MG63 (cell line): ENCODE data around the gene RIC8A. TPM values are rescaled to one million over a fixed set of nuclear protein-coding genes. Genes with fewer than 3 reads are reported as not detected.
"Not testable (repeated sequence)": the region's sequence is repeated elsewhere in the genome, so short reads cannot be mapped to it uniquely, and the experiment has no call there.

Source experiments
- DNase-seq: peaks from one replicate; pipeline ENCODE4 v3.0.0-alpha.2; 2020
- H3K27me3 ChIP-seq: fragments of 250-450 bp; sonication (Bioruptor Pico); 2 replicates; pipeline ENCODE4 v1.5.1; 2020; ENCODE audit warnings: mild to moderate bottlenecking, moderate library complexity
- H3K36me3 ChIP-seq: fragments of 250-450 bp; sonication (Bioruptor Pico); 2 replicates; pipeline ENCODE4 v1.5.1; 2020; ENCODE audit warnings: mild to moderate bottlenecking, moderate library complexity
- H3K4me3 ChIP-seq: fragments of 250-450 bp; sonication (Bioruptor Pico); 2 replicates; pipeline ENCODE4 v1.5.1; 2020; ENCODE audit warnings: mild to moderate bottlenecking, moderate library complexity
- H3K9me3 ChIP-seq: fragments of 250-450 bp; sonication (Bioruptor Pico); 2 replicates; pipeline ENCODE4 v1.5.1; 2020; ENCODE audit warnings: mild to moderate bottlenecking, moderate library complexity
- total RNA-seq: library from RNA; depleted of rRNA; stranded (reverse); fragments of >200 nt; shearing (Covaris generic); gene quantifications from 2 replicates; pipeline ENCODE4 v1.2.3, GENCODE V29; 2014; ENCODE audit warnings: low replicate concordance

Gene RIC8A
- total RNA-seq, 1 experiment from 2014 or later, result 142 TPM

GRCh38 chr11:225734-226453, 18.4 kb downstream of the RIC8A start:
- H3K36me3 ChIP-seq, result no peaks in the 10 kb centered on the region; the same call in 1 of the 2 replicates
- peak; percentile 21 for DNase-seq
- no peaks in the 10 kb centered on the region for H3K27me3 ChIP-seq
- no peak overlapping the region for H3K4me3 ChIP-seq
- no peaks in the 10 kb centered on the region for H3K9me3 ChIP-seq

- no peak for DNase-seq
- Histone ChIP-seq H3K27me3 (no peaks in the 10 kb centered on the region), H3K9me3 (no peaks in the 10 kb centered on the region), H3K36me3 (no peaks in the 10 kb centered on the region), H3K4me3 (no peak overlapping the region)
Observed at GRCh38 chr11:227824-228379, 20.4 kb downstream of the RIC8A start.

- H3K36me3 ChIP-seq, result no peaks in the 10 kb centered on the region
- no peak overlapping the region for H3K4me3 ChIP-seq
- no peak for DNase-seq
- no peaks in the 10 kb centered on the region for H3K27me3 ChIP-seq
- no peaks in the 10 kb centered on the region for H3K9me3 ChIP-seq
Observed at GRCh38 chr11:230431-230830, 22.9 kb downstream of the RIC8A start.

GRCh38 chr11:232783-233565, 25.5 kb downstream of the RIC8A start:
- no peak for DNase-seq
- Histone ChIP-seq H3K4me3 (no peak overlapping the region), H3K9me3 (no peaks in the 10 kb centered on the region), H3K36me3 (peaks cover 10% of the 10 kb centered on the region; the same call in 1 of the 2 replicates), H3K27me3 (no peaks in the 10 kb centered on the region)

GRCh38 chr11:235180-235579, 27.7 kb downstream of the RIC8A start:
- Histone ChIP-seq H3K4me3 (peak overlapping the region; percentile 97), H3K9me3 (no peaks in the 10 kb centered on the region), H3K36me3 (peaks cover 26% of the 10 kb centered on the region), H3K27me3 (no peaks in the 10 kb centered on the region)
- no peak for DNase-seq

- DNase-seq, result no peak
- H3K27me3 ChIP-seq, result no peaks in the 10 kb centered on the region
- H3K9me3 ChIP-seq, result no peaks in the 10 kb centered on the region
- peak overlapping the region; percentile 97 for H3K4me3 ChIP-seq
- peaks cover 30% of the 10 kb centered on the region for H3K36me3 ChIP-seq
Observed at GRCh38 chr11:235609-235996, 28.1 kb downstream of the RIC8A start.

- peak; percentile 80 for DNase-seq
- H3K9me3 ChIP-seq, result no peaks in the 10 kb centered on the region
- peak within 1 kb of the TSS; percentile 97 for H3K4me3 ChIP-seq
- H3K36me3 ChIP-seq, result peaks cover 36% of the 10 kb centered on the region
- H3K27me3 ChIP-seq, result no peaks in the 10 kb centered on the region
Observed at GRCh38 chr11:235997-236773, 28.7 kb downstream of the RIC8A start, which contains the start of gene SIRT3. TSS of gene SIRT3 (minus strand) at chr11:236342. CDS start at chr11:236328, 14 bp downstream.

- H3K9me3 ChIP-seq, result no peaks in the 10 kb centered on the region
- peak within 1 kb of the TSS; percentile 97 for H3K4me3 ChIP-seq
- no peaks in the 10 kb centered on the region for H3K27me3 ChIP-seq
- peaks cover 45% of the 10 kb centered on the region for H3K36me3 ChIP-seq
- peak; percentile 91 for DNase-seq
Observed at GRCh38 chr11:236774-237767, 29.6 kb downstream of the RIC8A start, which contains the start of gene PSMD13. TSS of gene PSMD13 (plus strand) at chr11:236976. CDS start at chr11:237050, 74 bp downstream.

- DNase-seq, H3K9me3 ChIP-seq, H3K27me3 ChIP-seq: not testable (repeated sequence)
- Histone ChIP-seq H3K36me3 (peaks cover 58% of the 10 kb centered on the region), H3K4me3 (peak overlapping the region; percentile 97)
Observed at GRCh38 chr11:238346-238745, 30.8 kb downstream of the RIC8A start.

- Histone ChIP-seq H3K9me3 (no peaks in the 10 kb centered on the region), H3K36me3 (peaks cover 76% of the 10 kb centered on the region), H3K27me3 (no peaks in the 10 kb centered on the region), H3K4me3 (no peak overlapping the region)
- DNase-seq, result no peak
Observed at GRCh38 chr11:240315-240714, 32.8 kb downstream of the RIC8A start.

- peaks cover 88% of the 10 kb centered on the region for H3K36me3 ChIP-seq
- no peaks in the 10 kb centered on the region for H3K27me3 ChIP-seq
- no peak overlapping the region for H3K4me3 ChIP-seq
- no peaks in the 10 kb centered on the region for H3K9me3 ChIP-seq
- DNase-seq, result no peak
Observed at GRCh38 chr11:241634-242033, 34.1 kb downstream of the RIC8A start.

- peaks cover 94% of the 10 kb centered on the region for H3K36me3 ChIP-seq
- no peak for DNase-seq
- no peak overlapping the region for H3K4me3 ChIP-seq
- no peaks in the 10 kb centered on the region for H3K9me3 ChIP-seq
- H3K27me3 ChIP-seq, result no peaks in the 10 kb centered on the region
Observed at GRCh38 chr11:244376-244775, 36.9 kb downstream of the RIC8A start.

GRCh38 chr11:249062-249461, 41.6 kb downstream of the RIC8A start:
- Histone ChIP-seq H3K4me3 (no peak overlapping the region), H3K27me3 (no peaks in the 10 kb centered on the region), H3K9me3 (no peaks in the 10 kb centered on the region), H3K36me3 (peaks cover 74% of the 10 kb centered on the region)
- DNase-seq, result no peak

GRCh38 chr11:250274-250673, 42.8 kb downstream of the RIC8A start:
- Histone ChIP-seq H3K27me3 (no peaks in the 10 kb centered on the region), H3K36me3 (peaks cover 63% of the 10 kb centered on the region)
- no peak for DNase-seq

GRCh38 chr11:250740-251299, 43.3 kb downstream of the RIC8A start:
- no peaks in the 10 kb centered on the region for H3K27me3 ChIP-seq
- H3K9me3 ChIP-seq, result no peaks in the 10 kb centered on the region
- DNase-seq, result peak; percentile 35
- no peak overlapping the region for H3K4me3 ChIP-seq
- peaks cover 59% of the 10 kb centered on the region for H3K36me3 ChIP-seq

More at GRCh38 chr11:250274-250673, 42.8 kb downstream of the RIC8A start:
- Histone ChIP-seq H3K4me3 (no peak overlapping the region), H3K9me3 (no peaks in the 10 kb centered on the region)
